ENCODE results near the gene TRIM4. TPM values are rescaled to one million over a fixed set of nuclear protein-coding genes. Genes with fewer than 3 reads are reported as not detected.

Gene TRIM4
- total RNA-seq, 1 donor from 2014 or later, result 8.9 TPM

DNA sequence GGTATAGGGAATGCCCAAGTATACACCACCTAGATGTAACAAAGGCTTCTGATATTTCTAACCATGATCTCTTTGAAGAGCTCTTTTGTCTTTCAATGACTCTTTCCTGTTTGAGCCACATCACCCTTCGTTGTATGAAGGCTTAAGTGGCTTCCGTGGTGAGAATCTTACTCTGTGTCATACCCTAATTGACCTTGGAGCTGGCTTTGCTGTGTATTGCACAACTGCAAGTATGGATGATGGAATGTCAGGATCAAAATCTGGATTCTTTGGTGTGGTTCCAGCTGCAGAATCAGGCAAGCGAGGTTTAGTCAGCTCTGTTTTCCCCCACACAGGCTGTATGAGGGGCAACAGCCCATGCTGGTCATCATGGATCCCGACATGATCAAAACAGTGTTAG is 75.5 kb downstream of the TRIM4 start:
- Mint-ChIP-seq H3K27me3 (ENCODE audit: low read depth) (peaks cover 30% of the 10 kb centered on the region), H3K4me3 (no peak overlapping the region), H3K27ac (ENCODE audit: unreplicated experiment) (no peak overlapping the region), H3K9me3 (no peaks in the 10 kb centered on the region), H3K36me3 (ENCODE audit: low read depth) (no peaks in the 10 kb centered on the region), H3K4me1 (no peaks in the 10 kb centered on the region)
- TF ChIP-seq, protein P1, sequence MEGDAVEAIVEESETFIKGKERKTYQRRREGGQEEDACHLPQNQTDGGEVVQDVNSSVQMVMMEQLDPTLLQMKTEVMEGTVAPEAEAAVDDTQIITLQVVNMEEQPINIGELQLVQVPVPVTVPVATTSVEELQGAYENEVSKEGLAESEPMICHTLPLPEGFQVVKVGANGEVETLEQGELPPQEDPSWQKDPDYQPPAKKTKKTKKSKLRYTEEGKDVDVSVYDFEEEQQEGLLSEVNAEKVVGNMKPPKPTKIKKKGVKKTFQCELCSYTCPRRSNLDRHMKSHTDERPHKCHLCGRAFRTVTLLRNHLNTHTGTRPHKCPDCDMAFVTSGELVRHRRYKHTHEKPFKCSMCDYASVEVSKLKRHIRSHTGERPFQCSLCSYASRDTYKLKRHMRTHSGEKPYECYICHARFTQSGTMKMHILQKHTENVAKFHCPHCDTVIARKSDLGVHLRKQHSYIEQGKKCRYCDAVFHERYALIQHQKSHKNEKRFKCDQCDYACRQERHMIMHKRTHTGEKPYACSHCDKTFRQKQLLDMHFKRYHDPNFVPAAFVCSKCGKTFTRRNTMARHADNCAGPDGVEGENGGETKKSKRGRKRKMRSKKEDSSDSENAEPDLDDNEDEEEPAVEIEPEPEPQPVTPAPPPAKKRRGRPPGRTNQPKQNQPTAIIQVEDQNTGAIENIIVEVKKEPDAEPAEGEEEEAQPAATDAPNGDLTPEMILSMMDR (conservative IDR thresholded peaks at IDR 0.05), result no peak
- DNase-seq (ENCODE audit: low read depth, low spot score), result no peak

DNA sequence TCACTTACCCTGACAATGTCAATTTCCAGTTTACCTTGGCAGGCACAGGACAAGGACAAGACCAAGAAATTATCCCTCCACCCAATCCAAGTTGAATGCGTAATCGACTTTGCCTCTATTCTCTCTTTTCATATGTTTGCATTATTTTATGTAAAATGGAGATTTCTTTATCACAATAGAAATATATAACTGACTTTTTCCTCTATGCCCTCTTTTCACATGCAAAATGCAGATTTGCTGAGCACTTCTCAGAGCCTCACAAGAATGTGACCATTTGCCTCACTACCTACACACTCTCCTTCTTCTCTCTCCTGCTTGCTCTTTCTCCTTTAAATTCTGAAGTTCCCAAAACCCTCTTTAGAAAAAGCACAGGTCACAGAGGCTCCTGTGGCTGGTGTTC is 76.4 kb downstream of the TRIM4 start:
- no peak for DNase-seq (ENCODE audit: low read depth, low spot score)
- no peaks in the 10 kb centered on the region for H3K9me3 Mint-ChIP-seq
- peaks cover 31% of the 10 kb centered on the region for H3K27me3 Mint-ChIP-seq (ENCODE audit: low read depth)
- TF ChIP-seq, protein P1 (conservative IDR thresholded peaks at IDR 0.05), result no peak
- no peak overlapping the region for H3K4me3 Mint-ChIP-seq
- H3K36me3 Mint-ChIP-seq (ENCODE audit: low read depth), result no peaks in the 10 kb centered on the region
- H3K4me1 Mint-ChIP-seq, result no peaks in the 10 kb centered on the region
- no peak overlapping the region for H3K27ac Mint-ChIP-seq (ENCODE audit: unreplicated experiment)

Other genes starting within 250 kb of the TRIM4 start
- not detected in 2 replicates for gene CYP3A5, start 239.5 kb downstream of the TRIM4 start, total RNA-seq
- not detected in 2 replicates for gene CYP3A7, start 184.3 kb downstream of the TRIM4 start, total RNA-seq
- gene CYP3A4, start 135.3 kb downstream of the TRIM4 start, total RNA-seq, result not detected in 2 replicates
- gene CYP3A43, start 91.5 kb downstream of the TRIM4 start, total RNA-seq, result not detected in 2 replicates
- 0.27 TPM in 1 of 2 replicates, not detected in the other for gene OR2AE1, start 42.5 kb downstream of the TRIM4 start, total RNA-seq
- gene GJC3, start 10.1 kb upstream of the TRIM4 start, total RNA-seq, result 0.28 and 0.45 TPM in 2 replicates
- 0.52 TPM in 1 of 2 replicates, not detected in the other for gene AZGP1, start 56.5 kb upstream of the TRIM4 start, total RNA-seq
- 122 and 133 TPM in 2 replicates for gene ZKSCAN1, start 96.1 kb upstream of the TRIM4 start, total RNA-seq
- gene ZSCAN21, start 130.2 kb upstream of the TRIM4 start, total RNA-seq, result 19.3 and 20.3 TPM in 2 replicates
- gene ZNF3, start 162.2 kb upstream of the TRIM4 start, total RNA-seq, result 67.1 and 72.3 TPM in 2 replicates
- 142 and 160 TPM in 2 replicates for gene COPS6, start 169.4 kb upstream of the TRIM4 start, total RNA-seq
- 420 and 426 TPM in 2 replicates for gene MCM7, start 181.9 kb upstream of the TRIM4 start, total RNA-seq
- 22.6 and 23.6 TPM in 2 replicates for gene AP4M1, start 182.1 kb upstream of the TRIM4 start, total RNA-seq
- gene TAF6, start 199.8 kb upstream of the TRIM4 start, total RNA-seq, result 82.0 and 88.9 TPM in 2 replicates
- 27.7 and 27.9 TPM in 2 replicates for gene CNPY4, start 200.1 kb upstream of the TRIM4 start, total RNA-seq
- gene MBLAC1, start 207.4 kb upstream of the TRIM4 start, total RNA-seq, result 2.1 and 2.4 TPM in 2 replicates
- gene LAMTOR4, start 229.4 kb upstream of the TRIM4 start, total RNA-seq, result 134 and 135 TPM in 2 replicates
- 32.0 and 33.9 TPM in 2 replicates for gene TRAPPC14, start 239.2 kb upstream of the TRIM4 start, total RNA-seq
- gene GAL3ST4, start 249.1 kb upstream of the TRIM4 start, total RNA-seq, result 15.3 and 16.6 TPM in 2 replicates

Data from neural crest cell (in vitro differentiated cells).